ENCODE results near the gene ALK.

DNA sequence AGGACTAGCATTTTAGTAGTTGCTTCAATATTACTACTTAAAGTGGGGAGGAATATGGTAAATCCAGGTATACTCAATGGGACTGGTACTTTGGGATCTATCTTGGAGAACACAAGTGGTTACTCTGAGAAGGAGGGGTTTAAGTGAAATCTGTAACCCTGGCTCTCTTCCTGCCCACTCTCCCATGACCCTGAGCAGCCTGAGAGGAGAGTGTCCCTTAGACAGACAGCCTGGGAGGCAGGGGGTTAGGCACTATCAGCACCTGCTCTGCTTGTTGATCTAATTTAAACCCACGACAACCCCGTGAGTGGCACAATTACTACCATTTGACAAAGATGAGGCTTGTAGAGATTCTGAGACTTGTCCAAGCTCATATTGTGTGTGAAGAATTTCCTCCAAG lies 395.5 kb downstream of the ALK start:
- no peak for TF ChIP-seq EZH2 (optimal IDR thresholded peaks at IDR 0.05; ENCODE audit: low read depth, low read length)
- TF ChIP-seq, protein P1, sequence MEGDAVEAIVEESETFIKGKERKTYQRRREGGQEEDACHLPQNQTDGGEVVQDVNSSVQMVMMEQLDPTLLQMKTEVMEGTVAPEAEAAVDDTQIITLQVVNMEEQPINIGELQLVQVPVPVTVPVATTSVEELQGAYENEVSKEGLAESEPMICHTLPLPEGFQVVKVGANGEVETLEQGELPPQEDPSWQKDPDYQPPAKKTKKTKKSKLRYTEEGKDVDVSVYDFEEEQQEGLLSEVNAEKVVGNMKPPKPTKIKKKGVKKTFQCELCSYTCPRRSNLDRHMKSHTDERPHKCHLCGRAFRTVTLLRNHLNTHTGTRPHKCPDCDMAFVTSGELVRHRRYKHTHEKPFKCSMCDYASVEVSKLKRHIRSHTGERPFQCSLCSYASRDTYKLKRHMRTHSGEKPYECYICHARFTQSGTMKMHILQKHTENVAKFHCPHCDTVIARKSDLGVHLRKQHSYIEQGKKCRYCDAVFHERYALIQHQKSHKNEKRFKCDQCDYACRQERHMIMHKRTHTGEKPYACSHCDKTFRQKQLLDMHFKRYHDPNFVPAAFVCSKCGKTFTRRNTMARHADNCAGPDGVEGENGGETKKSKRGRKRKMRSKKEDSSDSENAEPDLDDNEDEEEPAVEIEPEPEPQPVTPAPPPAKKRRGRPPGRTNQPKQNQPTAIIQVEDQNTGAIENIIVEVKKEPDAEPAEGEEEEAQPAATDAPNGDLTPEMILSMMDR (IDR thresholded peaks at IDR 0.05; ENCODE audit: low read length) = no peak
- TF ChIP-seq EZH2phosphoT487 (IDR thresholded peaks at IDR 0.05; ENCODE audit: low read length) = no peak
